HEK293 (cell line): ENCODE data around the gene CDK17.

Experiments used
- CTCF ChIA-PET: fragments of 350-600 bp; formaldehyde crosslinking; extraction: SDS; loops from one replicate; lab custom pipeline; 2021; ENCODE audit warnings: antibody characterized with exemption; lab: Yijun Ruan, JAX
- POLR2A ChIA-PET: fragments of 300-600 bp; formaldehyde crosslinking; extraction: SDS; loops from one replicate; lab custom pipeline; 2020; ENCODE audit warnings: antibody characterized with exemption, inconsistent platforms; lab: Yijun Ruan, JAX
- H3K27ac ChIP-seq: fragments of 200-500 bp; sonication (Bioruptor generic); 2 replicates; pipeline ENCODE4 v1.5.1; 2014; ENCODE audit warnings: low read depth, low read length, control low read depth, inconsistent platforms; ENCODE audit errors: extremely low read depth
- H3K36me3 ChIP-seq, 2 experiments: fragments of 200-500 bp in 1 of 2; sonication (Bioruptor generic) in 1 of 2; 1 replicate in 1 of 2; 2 replicates in 1 of 2; pipeline ENCODE4 v1.5.1; 2014 to 2017; ENCODE audit warnings: inconsistent platforms in 2 of 2, low read length in 2 of 2; ENCODE audit not compliant: control insufficient read depth in 2 of 2, insufficient read depth in 1 of 2
- H3K4me1 ChIP-seq: fragments of 200-500 bp; sonication (Bioruptor generic); 2 replicates; pipeline ENCODE4 v1.5.1; 2014; ENCODE audit warnings: mild to moderate bottlenecking, low read length, inconsistent platforms; ENCODE audit not compliant: control insufficient read depth, insufficient read depth
- H3K4me3 ChIP-seq: 2 replicates; pipeline ENCODE4 v1.5.1; 2011; ENCODE audit warnings: low read depth, mild to moderate bottlenecking, control low read depth, low read length, moderate library complexity
- H3K9me3 ChIP-seq: fragments of 200-500 bp; sonication (Bioruptor generic); 2 replicates; pipeline ENCODE4 v1.5.1; 2014; ENCODE audit warnings: low read depth, low read length, inconsistent platforms; ENCODE audit not compliant: control insufficient read depth, insufficient read depth
- BCL11A ChIP-seq: fragments of 450-650 bp; formaldehyde crosslinking; IDR thresholded peaks from 2 replicates; pipeline ENCODE4 v1.5.1; 2016; ENCODE audit warnings: low read depth, missing biosample characterization, missing genetic modification characterization
- BCL11B ChIP-seq: fragments of 450-650 bp; formaldehyde crosslinking; IDR thresholded peaks from 2 replicates; pipeline ENCODE4 v1.5.1; 2016; ENCODE audit warnings: low read depth, missing biosample characterization, missing genetic modification characterization
- HIC1 ChIP-seq: fragments of 450-650 bp; formaldehyde crosslinking; IDR thresholded peaks from 2 replicates; pipeline ENCODE4 v1.5.1; 2016; ENCODE audit warnings: missing biosample characterization, missing genetic modification characterization
- PRDM2 ChIP-seq: fragments of 450-650 bp; formaldehyde crosslinking; IDR thresholded peaks from 2 replicates; pipeline ENCODE4 v1.5.1; 2016; ENCODE audit warnings: missing biosample characterization, missing genetic modification characterization, borderline replicate concordance
- RBAK ChIP-seq: fragments of 450-650 bp; formaldehyde crosslinking; IDR thresholded peaks from 2 replicates; pipeline ENCODE4 v1.5.1; 2016; ENCODE audit warnings: missing biosample characterization, missing genetic modification characterization
- YY1 ChIP-seq: fragments of 450-650 bp; formaldehyde crosslinking; IDR thresholded peaks from 2 replicates; pipeline ENCODE4 v1.5.1; 2018; ENCODE audit warnings: missing biosample characterization, missing genetic modification characterization
- ZBTB44 ChIP-seq: fragments of 450-650 bp; IDR thresholded peaks from 2 replicates; pipeline ENCODE4 v1.5.1; 2018; ENCODE audit warnings: missing biosample characterization, mild to moderate bottlenecking, missing genetic modification characterization
- ZBTB48 ChIP-seq: fragments of 450-650 bp; formaldehyde crosslinking; IDR thresholded peaks from 2 replicates; pipeline ENCODE4 v1.5.1; 2016; ENCODE audit warnings: missing biosample characterization, missing genetic modification characterization
- ZFP37 ChIP-seq: fragments of 450-650 bp; formaldehyde crosslinking; IDR thresholded peaks from 2 replicates; pipeline ENCODE4 v1.5.1; 2016; ENCODE audit warnings: missing biosample characterization, missing genetic modification characterization
- ZNF148 ChIP-seq: fragments of 450-650 bp; formaldehyde crosslinking; IDR thresholded peaks from 2 replicates; pipeline ENCODE4 v1.5.0; 2017; ENCODE audit warnings: missing biosample characterization, missing genetic modification characterization, borderline replicate concordance
- ZNF169 ChIP-seq: fragments of 450-650 bp; formaldehyde crosslinking; IDR thresholded peaks from 2 replicates; pipeline ENCODE4 v1.5.1; 2016; ENCODE audit warnings: missing biosample characterization, missing genetic modification characterization
- ZNF18 ChIP-seq: fragments of 450-650 bp; formaldehyde crosslinking; IDR thresholded peaks from 2 replicates; pipeline ENCODE4 v1.5.1; 2016; ENCODE audit warnings: missing biosample characterization, missing genetic modification characterization
- ZNF362 ChIP-seq: fragments of 450-650 bp; formaldehyde crosslinking; IDR thresholded peaks from 2 replicates; pipeline ENCODE4 v1.5.1; 2016; ENCODE audit warnings: missing biosample characterization, missing genetic modification characterization
- ZNF366 ChIP-seq: fragments of 450-650 bp; formaldehyde crosslinking; conservative IDR thresholded peaks from 2 replicates; pipeline ENCODE4 v1.5.1; 2016; ENCODE audit warnings: missing biosample characterization, missing genetic modification characterization
- ZNF394 ChIP-seq: fragments of 450-650 bp; formaldehyde crosslinking; IDR thresholded peaks from 2 replicates; pipeline ENCODE4 v1.5.1; 2016; ENCODE audit warnings: missing biosample characterization, missing genetic modification characterization, mild to moderate bottlenecking, moderate library complexity, borderline replicate concordance
- ZNF433 ChIP-seq: fragments of 450-650 bp; formaldehyde crosslinking; IDR thresholded peaks from 2 replicates; pipeline ENCODE4 v1.5.1; 2016; ENCODE audit warnings: missing biosample characterization, missing genetic modification characterization, low read depth
- ZNF596 ChIP-seq: fragments of 450-650 bp; IDR thresholded peaks from 2 replicates; pipeline ENCODE4 v1.5.0; 2018; ENCODE audit warnings: missing biosample characterization, mild to moderate bottlenecking, missing genetic modification characterization, moderate library complexity
- ZNF792 ChIP-seq: fragments of 450-650 bp; formaldehyde crosslinking; IDR thresholded peaks from 2 replicates; pipeline ENCODE4 v1.5.1; 2016; ENCODE audit warnings: missing biosample characterization, missing genetic modification characterization
- ZNF843 ChIP-seq: fragments of 450-650 bp; formaldehyde crosslinking; IDR thresholded peaks from 2 replicates; pipeline ENCODE4 v1.5.1; 2016; ENCODE audit warnings: missing biosample characterization, missing genetic modification characterization
- ZSCAN5A ChIP-seq: fragments of 450-650 bp; formaldehyde crosslinking; IDR thresholded peaks from 2 replicates; pipeline ENCODE4 v1.5.1; 2016; ENCODE audit warnings: missing biosample characterization, missing genetic modification characterization
- ZXDB ChIP-seq: fragments of 450-650 bp; formaldehyde crosslinking; IDR thresholded peaks from 2 replicates; pipeline ENCODE4 v1.5.1; 2016; ENCODE audit warnings: missing biosample characterization, missing genetic modification characterization

CDK17 gene

GRCh38 chr12:96265836-96266235, 134.4 kb downstream of the CDK17 start (continued):
- no peak for TF ChIP-seq ZSCAN5A (tag by site-specific recombination)
- TF ChIP-seq YY1 (tag by site-specific recombination): no peak
- no peak for TF ChIP-seq ZNF843 (tag by site-specific recombination)
- no peak for TF ChIP-seq BCL11A
- no peak for TF ChIP-seq ZNF148 (tag by site-specific recombination)
- TF ChIP-seq HIC1: no peak
- TF ChIP-seq ZNF366 (tag by site-specific recombination): no peak
- no peak for TF ChIP-seq ZNF362 (tag by site-specific recombination)
- no peak for TF ChIP-seq ZFP37 (tag by site-specific recombination)
- TF ChIP-seq ZNF169: no peak
- TF ChIP-seq ZXDB (tag by site-specific recombination): no peak
- no peak for TF ChIP-seq ZNF18
- TF ChIP-seq ZBTB48 (tag by site-specific recombination): no peak
- TF ChIP-seq ZNF596 (tag by site-specific recombination): no peak

GRCh38 chr12:96265400-96265799, 134.8 kb downstream of the CDK17 start:
- H3K4me3 ChIP-seq: no peak overlapping the region
- ChIA-PET CTCF (interaction anchor here (1.0 kb wide), 1 partner anchor 50 kb away, joined by 3 read pairs; no protein-coding TSS in a partner anchor), POLR2A (interaction anchor here (1.1 kb wide), 1 partner anchor 135 kb away, joined by 3 read pairs; the partner anchor contains the start of gene CDK17)
- no peaks in the 10 kb centered on the region for H3K9me3 ChIP-seq
- peaks cover 4 to 23% of the 10 kb centered on the region in 2 experiments for H3K36me3 ChIP-seq
- H3K27ac ChIP-seq: no peak overlapping the region
- no peaks in the 10 kb centered on the region for H3K4me1 ChIP-seq
- TF ChIP-seq ZNF433 (tag by site-specific recombination) (no peak), PRDM2 (tag by site-specific recombination) (no peak), BCL11B (tag by site-specific recombination) (no peak), RBAK (tag by site-specific recombination) (no peak), ZBTB44 (tag by site-specific recombination) (no peak), ZNF792 (tag by site-specific recombination) (no peak), ZNF394 (tag by site-specific recombination) (no peak)
